ENCODE data around the gene CACNA1A.

The CACNA1A gene

DNA sequence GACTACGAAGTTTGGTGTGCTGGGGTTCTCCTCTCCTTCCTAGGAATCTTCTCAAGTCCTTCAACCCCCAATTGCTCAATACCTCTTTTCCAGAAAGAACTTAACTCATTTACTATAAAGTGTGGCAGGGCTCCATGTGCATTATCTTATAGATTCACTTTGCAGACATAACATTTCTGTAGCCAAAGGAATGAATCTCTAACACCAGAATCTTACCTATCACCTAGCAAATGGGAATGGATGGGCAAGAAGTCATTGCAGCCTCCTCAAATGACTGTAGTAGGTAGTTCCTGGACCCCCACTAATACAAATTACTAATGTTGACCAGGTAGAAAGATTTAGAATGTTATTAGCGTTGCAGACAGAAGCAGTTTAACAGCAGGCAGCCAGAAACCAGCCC, 5.7 kb upstream of the CACNA1A start:
- DNase-seq (ENCODE audit: low read depth) = no peak
- H3K4me3 ChIP-seq (ENCODE audit: low read depth, low read length) = no peak overlapping the region
- TF ChIP-seq, protein P1, sequence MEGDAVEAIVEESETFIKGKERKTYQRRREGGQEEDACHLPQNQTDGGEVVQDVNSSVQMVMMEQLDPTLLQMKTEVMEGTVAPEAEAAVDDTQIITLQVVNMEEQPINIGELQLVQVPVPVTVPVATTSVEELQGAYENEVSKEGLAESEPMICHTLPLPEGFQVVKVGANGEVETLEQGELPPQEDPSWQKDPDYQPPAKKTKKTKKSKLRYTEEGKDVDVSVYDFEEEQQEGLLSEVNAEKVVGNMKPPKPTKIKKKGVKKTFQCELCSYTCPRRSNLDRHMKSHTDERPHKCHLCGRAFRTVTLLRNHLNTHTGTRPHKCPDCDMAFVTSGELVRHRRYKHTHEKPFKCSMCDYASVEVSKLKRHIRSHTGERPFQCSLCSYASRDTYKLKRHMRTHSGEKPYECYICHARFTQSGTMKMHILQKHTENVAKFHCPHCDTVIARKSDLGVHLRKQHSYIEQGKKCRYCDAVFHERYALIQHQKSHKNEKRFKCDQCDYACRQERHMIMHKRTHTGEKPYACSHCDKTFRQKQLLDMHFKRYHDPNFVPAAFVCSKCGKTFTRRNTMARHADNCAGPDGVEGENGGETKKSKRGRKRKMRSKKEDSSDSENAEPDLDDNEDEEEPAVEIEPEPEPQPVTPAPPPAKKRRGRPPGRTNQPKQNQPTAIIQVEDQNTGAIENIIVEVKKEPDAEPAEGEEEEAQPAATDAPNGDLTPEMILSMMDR (conservative IDR thresholded peaks at IDR 0.05; ENCODE audit: low read depth, low read length) = no peak

DNA sequence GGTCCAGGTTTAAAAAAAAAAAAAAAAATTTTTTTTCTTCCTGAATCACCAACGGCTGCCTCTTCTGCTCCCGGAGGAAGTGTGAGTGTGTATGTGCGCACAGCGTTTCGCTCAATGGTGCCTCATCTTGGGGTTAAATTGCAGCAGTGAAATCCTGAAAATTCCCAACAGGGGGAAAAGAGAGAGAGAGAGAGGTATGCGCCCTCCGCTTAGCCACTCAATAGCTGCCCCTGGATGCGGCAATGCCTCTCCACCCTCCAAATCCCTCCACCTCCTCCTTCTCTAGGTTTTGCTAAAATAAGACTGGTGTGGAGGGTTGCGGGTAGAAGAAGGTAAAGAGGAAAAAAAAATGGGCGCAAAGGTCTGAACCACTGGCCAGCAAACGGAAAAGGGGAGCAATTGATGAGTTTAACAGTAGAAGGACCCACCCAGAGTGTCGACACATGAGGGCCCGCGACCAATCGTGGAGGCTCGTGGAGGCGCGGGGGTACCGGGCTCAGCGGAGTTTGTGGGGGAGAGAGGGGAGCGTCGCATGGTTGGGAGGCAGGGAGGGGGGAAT, 853 bp upstream of the CACNA1A start:
- TF ChIP-seq, protein P1 (conservative IDR thresholded peaks at IDR 0.05; ENCODE audit: low read depth, low read length) = no peak
- no peak for DNase-seq (ENCODE audit: low read depth)
- H3K4me3 ChIP-seq (ENCODE audit: low read depth, low read length) = no peak overlapping the region

DNA sequence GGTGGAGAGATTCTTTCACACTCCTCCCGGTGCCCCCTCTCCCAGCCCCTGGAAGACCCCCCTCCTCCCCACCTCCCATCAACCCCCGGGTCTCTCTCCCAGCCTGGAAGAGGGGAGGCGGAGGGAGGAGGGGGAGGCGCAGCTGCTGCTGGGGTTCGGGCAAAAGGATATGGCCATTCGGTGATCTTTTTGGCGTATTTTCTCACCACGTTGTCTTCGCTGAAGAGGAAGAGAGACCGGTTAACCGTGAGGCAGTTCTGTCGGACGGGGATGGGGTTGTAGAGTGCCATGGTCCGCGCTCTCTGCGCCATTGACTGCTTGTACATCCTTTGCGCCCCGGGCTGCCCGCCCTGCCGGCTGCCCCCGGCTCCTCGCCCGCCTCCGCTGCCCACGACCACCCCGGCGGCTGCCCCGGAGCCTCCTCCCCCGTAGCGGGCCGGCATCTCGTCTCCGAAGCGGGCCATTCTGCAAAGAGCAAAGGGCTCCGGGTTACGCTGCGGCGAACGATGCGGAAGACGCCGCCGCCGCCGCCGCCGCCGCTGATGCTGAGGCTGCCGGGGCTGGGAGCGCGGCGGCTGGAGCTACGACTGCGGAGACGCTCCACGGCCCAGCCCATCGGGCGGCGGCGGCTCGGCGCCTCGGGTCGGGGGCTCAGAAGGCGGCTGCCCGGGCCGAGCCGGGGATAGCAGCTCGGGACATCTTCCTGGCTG, 363 bp downstream of the CACNA1A start:
- TF ChIP-seq, protein P1 (conservative IDR thresholded peaks at IDR 0.05; ENCODE audit: low read depth, low read length) = no peak
- DNase-seq (ENCODE audit: low read depth) = no peak
- peak overlapping the region; percentile 24 for H3K4me3 ChIP-seq (ENCODE audit: low read depth, low read length)

DNA sequence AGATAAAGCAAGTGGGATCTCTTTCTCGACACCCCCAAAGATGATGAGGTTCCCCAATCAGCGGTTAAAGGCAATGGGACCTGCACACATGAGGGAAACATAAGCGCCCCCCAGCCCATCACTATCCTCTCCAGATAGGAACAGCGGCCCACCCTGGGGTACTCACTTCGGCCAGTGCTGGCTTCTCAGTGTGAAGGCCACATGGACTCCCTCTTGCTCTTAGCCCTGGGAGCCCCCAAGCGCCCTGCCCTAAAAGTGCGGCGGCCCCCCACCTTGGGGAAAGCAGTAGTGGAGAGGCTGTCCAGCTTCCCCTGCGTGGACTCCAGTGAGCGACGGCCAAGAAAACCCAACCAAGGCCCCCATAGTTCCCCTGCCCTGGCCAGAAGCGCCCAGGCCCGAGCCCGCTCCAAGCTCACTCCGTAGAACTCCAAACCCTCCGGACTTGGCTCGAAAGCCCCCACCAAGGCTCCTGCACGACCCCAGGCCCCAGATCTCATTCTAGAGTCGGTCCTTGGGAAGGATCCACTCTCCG, 1.0 kb downstream of the CACNA1A start:
- no peak overlapping the region for H3K4me3 ChIP-seq (ENCODE audit: low read depth, low read length)
- TF ChIP-seq, protein P1 (conservative IDR thresholded peaks at IDR 0.05; ENCODE audit: low read depth, low read length) = no peak
- DNase-seq (ENCODE audit: low read depth) = no peak

DNA sequence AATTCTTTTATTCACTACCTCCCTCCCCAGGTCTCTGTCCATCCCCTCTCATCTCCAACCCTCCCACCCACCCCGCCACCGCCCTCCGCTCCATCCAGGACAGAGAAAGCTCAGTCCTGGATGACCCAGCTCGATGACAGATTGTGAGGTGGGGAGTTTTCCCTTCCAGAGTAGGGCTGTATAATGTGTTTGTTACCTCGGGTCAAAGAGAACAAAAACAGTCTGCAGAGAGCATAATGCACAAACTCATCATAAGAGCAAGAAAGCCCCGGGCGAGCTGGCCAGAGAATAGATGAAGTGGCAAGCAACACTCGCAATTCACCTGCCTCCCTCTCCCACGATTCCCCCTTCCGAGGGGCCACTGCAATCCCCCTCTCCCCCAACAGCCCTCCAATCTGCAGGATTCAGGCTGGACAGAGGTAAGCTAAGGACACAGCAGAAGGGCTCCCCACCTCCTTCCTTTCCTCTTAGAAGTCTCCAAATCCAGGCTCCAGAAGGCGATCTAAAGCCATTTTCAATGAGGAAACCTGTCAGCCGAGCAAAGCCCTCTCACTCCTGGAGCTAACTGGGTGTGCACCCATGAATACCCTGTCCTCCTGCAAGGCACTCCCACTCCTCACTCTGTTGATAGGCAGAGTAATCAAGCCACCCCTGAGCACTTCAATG, 2.6 kb downstream of the CACNA1A start:
- no peak for DNase-seq (ENCODE audit: low read depth)
- TF ChIP-seq, protein P1 (conservative IDR thresholded peaks at IDR 0.05; ENCODE audit: low read depth, low read length) = no peak
- no peak overlapping the region for H3K4me3 ChIP-seq (ENCODE audit: low read depth, low read length)

DNA sequence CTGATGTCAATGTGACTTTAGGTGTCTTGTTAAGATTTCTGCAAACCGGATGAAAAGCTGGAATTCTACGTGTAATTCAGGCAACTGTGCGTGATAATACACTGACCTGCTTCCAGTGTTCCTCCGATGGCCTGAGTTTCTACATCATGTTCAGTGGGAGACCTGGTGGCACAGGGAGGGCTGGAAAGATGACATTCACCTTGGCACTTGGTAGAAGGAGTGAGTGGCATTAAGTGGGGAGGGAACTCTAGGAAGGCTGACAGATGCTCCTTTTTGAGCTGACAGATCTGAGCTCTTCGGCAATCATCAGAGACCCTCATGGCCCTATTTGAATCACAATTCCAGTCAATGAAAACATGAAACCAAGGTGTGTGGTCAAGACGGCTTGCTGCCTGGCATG, 4.0 kb downstream of the CACNA1A start:
- no peak overlapping the region for H3K4me3 ChIP-seq (ENCODE audit: low read depth, low read length)
- TF ChIP-seq, protein P1 (conservative IDR thresholded peaks at IDR 0.05; ENCODE audit: low read depth, low read length) = no peak
- no peak for DNase-seq (ENCODE audit: low read depth)

Measured in choroid plexus epithelial cell (primary cell).